Osteocyte (in vitro differentiated cells): ENCODE results near the gene ATP11C. TPM values are rescaled to one million over a fixed set of nuclear protein-coding genes. Genes with fewer than 3 reads are reported as not detected.

Experiments
- DNase-seq: peaks from one replicate; pipeline ENCODE4 v3.0.0; 2021; ENCODE audit warnings: mixed read lengths; ENCODE audit not compliant: unreplicated experiment; ENCODE audit errors: extremely low spot score
- H3K27ac Mint-ChIP-seq: one replicate; pipeline ENCODE4 v1.8.0; 2021; ENCODE audit warnings: mild to moderate bottlenecking, mixed read lengths; ENCODE audit not compliant: unreplicated experiment
- H3K27me3 Mint-ChIP-seq: one replicate; pipeline ENCODE4 v1.8.0; 2021; ENCODE audit warnings: mixed read lengths; ENCODE audit not compliant: unreplicated experiment
- H3K36me3 Mint-ChIP-seq: one replicate; pipeline ENCODE4 v1.8.0; 2021; ENCODE audit warnings: mixed read lengths; ENCODE audit not compliant: unreplicated experiment
- H3K4me1 Mint-ChIP-seq: one replicate; pipeline ENCODE4 v1.8.0; 2021; ENCODE audit warnings: mixed read lengths; ENCODE audit not compliant: unreplicated experiment
- H3K4me3 Mint-ChIP-seq: one replicate; pipeline ENCODE4 v1.8.0; 2021; ENCODE audit warnings: mild to moderate bottlenecking, moderate library complexity, mixed read lengths; ENCODE audit not compliant: unreplicated experiment
- H3K9me3 Mint-ChIP-seq: one replicate; pipeline ENCODE4 v1.8.0; 2021; ENCODE audit warnings: mixed read lengths; ENCODE audit not compliant: unreplicated experiment
- CTCF ChIP-seq: fragments of 200-600 bp; sonication (generic); IDR thresholded peaks from 2 replicates; pipeline ENCODE4 v1.5.0; 2021; ENCODE audit warnings: antibody characterized with exemption, mild to moderate bottlenecking, moderate library complexity
- total RNA-seq: library from RNA; stranded (reverse); gene quantifications from 2 replicates; pipeline ENCODE4 v1.2.1, GENCODE V29; 2021

The ATP11C gene
- total RNA-seq, 1 donor from 2014 or later = 24.1 TPM

- H3K36me3 Mint-ChIP-seq = peaks cover 16% of the 10 kb centered on the region
- no peak overlapping the region for H3K4me3 Mint-ChIP-seq
- no peaks in the 10 kb centered on the region for H3K27me3 Mint-ChIP-seq
- H3K27ac Mint-ChIP-seq = no peak overlapping the region
- H3K9me3 Mint-ChIP-seq = peaks cover 17% of the 10 kb centered on the region
- peaks cover 14% of the 10 kb centered on the region for H3K4me1 Mint-ChIP-seq
- no peak for DNase-seq
- no peak for TF ChIP-seq CTCF
Observed at GRCh38 chrX:139734996-139735395, 197.9 kb downstream of the ATP11C start.

- Mint-ChIP-seq H3K4me3 (no peak overlapping the region), H3K27me3 (no peaks in the 10 kb centered on the region), H3K9me3 (peaks cover 13% of the 10 kb centered on the region), H3K36me3 (peaks cover 4% of the 10 kb centered on the region), H3K27ac (no peak overlapping the region), H3K4me1 (no peaks in the 10 kb centered on the region)
- DNase-seq = no peak
- no peak for TF ChIP-seq CTCF
Observed at GRCh38 chrX:139725720-139726119, 207.1 kb downstream of the ATP11C start.

- no peak for TF ChIP-seq CTCF
- H3K9me3 Mint-ChIP-seq = peaks cover 20% of the 10 kb centered on the region
- no peak for DNase-seq
- H3K27me3 Mint-ChIP-seq = no peaks in the 10 kb centered on the region
- no peak overlapping the region for H3K27ac Mint-ChIP-seq
- H3K36me3 Mint-ChIP-seq = no peaks in the 10 kb centered on the region
- H3K4me3 Mint-ChIP-seq = no peak overlapping the region
- peaks cover 5% of the 10 kb centered on the region for H3K4me1 Mint-ChIP-seq
Observed at GRCh38 chrX:139724626-139725025, 208.2 kb downstream of the ATP11C start.

GRCh38 chrX:139720979-139721378, 211.9 kb downstream of the ATP11C start:
- Mint-ChIP-seq H3K9me3 (peaks cover 20% of the 10 kb centered on the region), H3K4me3 (no peak overlapping the region)

GRCh38 chrX:139720136-139720535, 212.7 kb downstream of the ATP11C start:
- no peak for DNase-seq
- H3K36me3 Mint-ChIP-seq = no peaks in the 10 kb centered on the region
- H3K4me3 Mint-ChIP-seq = no peak overlapping the region
- peaks cover 20% of the 10 kb centered on the region for H3K9me3 Mint-ChIP-seq
- no peak for TF ChIP-seq CTCF
- peaks cover 5% of the 10 kb centered on the region for H3K4me1 Mint-ChIP-seq
- no peaks in the 10 kb centered on the region for H3K27me3 Mint-ChIP-seq
- H3K27ac Mint-ChIP-seq = no peak overlapping the region

More at GRCh38 chrX:139720979-139721378, 211.9 kb downstream of the ATP11C start:
- no peak for TF ChIP-seq CTCF
- no peak for DNase-seq
- Mint-ChIP-seq H3K27ac (no peak overlapping the region), H3K4me1 (peaks cover 5% of the 10 kb centered on the region), H3K36me3 (no peaks in the 10 kb centered on the region), H3K27me3 (no peaks in the 10 kb centered on the region)
